PC-3 (cell line): ENCODE data around the gene SLC22A2.

ENCODE experiments used
- EZH2phosphoT487 ChIP-seq: fragments of 300-600 bp; sonication (generic); IDR thresholded peaks from 2 replicates; pipeline ENCODE4 v1.6.1; 2018; ENCODE audit warnings: mild to moderate bottlenecking, antibody characterized with exemption, low read length, borderline replicate concordance
- TF ChIP-seq, protein P1 (sequence below): fragments of 300-600 bp; sonication (generic); conservative IDR thresholded peaks from 2 replicates; pipeline ENCODE4 v1.5.1; 2017; ENCODE audit warnings: antibody characterized with exemption, low read depth, mild to moderate bottlenecking, low read length

DNA sequence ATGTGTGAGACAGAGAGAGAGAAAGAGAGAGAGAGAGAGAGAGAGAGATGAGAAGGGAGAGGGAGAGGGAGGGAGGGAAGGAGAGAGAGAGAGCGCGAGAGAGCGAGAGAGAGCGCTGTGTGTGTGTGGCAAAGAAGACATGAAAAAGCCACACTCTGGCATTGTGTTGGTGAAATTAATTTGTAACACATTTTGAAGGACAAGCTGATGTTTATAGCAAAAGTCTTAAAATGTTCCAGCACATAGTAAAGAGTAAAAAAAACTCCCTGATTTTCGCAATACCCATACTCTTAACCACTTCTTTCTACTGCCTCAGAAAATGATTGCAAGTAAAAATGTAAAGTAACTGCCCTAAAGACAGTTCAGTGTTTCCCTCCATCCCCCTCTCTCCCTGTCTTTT lies 80.3 kb downstream of the SLC22A2 start:
- TF ChIP-seq, protein P1, sequence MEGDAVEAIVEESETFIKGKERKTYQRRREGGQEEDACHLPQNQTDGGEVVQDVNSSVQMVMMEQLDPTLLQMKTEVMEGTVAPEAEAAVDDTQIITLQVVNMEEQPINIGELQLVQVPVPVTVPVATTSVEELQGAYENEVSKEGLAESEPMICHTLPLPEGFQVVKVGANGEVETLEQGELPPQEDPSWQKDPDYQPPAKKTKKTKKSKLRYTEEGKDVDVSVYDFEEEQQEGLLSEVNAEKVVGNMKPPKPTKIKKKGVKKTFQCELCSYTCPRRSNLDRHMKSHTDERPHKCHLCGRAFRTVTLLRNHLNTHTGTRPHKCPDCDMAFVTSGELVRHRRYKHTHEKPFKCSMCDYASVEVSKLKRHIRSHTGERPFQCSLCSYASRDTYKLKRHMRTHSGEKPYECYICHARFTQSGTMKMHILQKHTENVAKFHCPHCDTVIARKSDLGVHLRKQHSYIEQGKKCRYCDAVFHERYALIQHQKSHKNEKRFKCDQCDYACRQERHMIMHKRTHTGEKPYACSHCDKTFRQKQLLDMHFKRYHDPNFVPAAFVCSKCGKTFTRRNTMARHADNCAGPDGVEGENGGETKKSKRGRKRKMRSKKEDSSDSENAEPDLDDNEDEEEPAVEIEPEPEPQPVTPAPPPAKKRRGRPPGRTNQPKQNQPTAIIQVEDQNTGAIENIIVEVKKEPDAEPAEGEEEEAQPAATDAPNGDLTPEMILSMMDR = no peak
- no peak for TF ChIP-seq EZH2phosphoT487
